ENCODE results near the gene GOSR2.

DNA sequence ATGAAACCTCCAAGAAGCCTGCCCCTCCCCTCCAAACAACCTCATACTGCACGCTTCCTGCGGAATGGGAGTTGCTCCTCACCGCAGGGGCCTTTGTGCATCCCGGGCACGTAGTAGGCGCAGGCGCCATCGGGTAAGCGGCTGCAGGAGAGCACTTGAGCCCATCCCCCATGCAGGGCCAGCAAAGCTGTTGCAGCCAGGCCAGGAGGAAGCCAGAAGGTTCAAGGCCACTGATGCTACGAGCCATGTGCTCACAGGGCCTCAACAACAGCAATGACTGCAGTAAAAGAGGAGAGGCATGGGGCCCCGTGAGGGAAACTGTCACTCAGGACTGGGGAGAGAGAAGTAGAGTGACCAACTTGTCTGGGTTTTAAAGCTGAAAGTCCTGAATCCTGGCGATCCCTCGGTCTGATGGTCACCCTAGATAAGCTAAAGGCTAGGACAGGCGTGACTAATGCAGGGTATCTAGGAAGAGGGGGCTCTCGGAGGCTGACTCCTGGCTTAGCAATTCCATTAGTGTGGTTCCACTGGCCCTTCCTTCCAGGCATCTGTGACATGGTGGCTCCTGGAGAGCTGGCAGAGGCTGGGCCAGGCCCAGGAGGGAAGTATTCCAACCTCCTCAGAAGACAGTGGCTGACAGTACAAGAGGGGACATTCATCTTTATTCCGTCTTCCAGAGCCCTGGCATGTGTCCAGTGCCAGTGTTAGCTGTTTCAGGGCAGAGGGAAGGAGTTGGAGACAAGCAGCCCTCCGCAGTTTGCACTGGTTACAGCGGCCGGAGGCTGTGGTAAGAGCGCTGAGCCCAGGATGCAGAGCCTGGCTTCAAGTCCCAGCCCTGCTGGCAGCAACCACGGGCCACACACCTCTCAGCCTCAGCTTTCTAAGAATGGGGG, 20.8 kb downstream of the GOSR2 start:
- TF ChIP-seq CTCF (IDR thresholded peaks at IDR 0.05) (no peak), POLR2A (IDR thresholded peaks at IDR 0.05) (no peak)
